Activated CD4-positive, alpha-beta T cell treated with anti-CD3 and anti-CD28 coated beads, Interleukin-2, amount 10 ng/mL, durations not matched to agents 7 days and 5 days (primary cell): ENCODE data around the gene SH3GL1. TPM values are rescaled to one million over a fixed set of nuclear protein-coding genes. Genes with fewer than 3 reads are reported as not detected.

ENCODE experiments used
- CTCF ChIA-PET: fragments of 350-600 bp; sonication (Branson Sonifier 250); formaldehyde crosslinking; loops from one replicate; lab custom pipeline; 2021; ENCODE audit warnings: antibody characterized with exemption; lab: Charles Lee
- POLR2A ChIA-PET: fragments of 350-600 bp; sonication (Branson Sonifier 250); formaldehyde crosslinking; loops from one replicate; lab custom pipeline; 2021; ENCODE audit warnings: antibody characterized with exemption; lab: Charles Lee
- DNase-seq: peaks from one replicate; pipeline ENCODE4 v3.0.0-alpha.2; 2020
- H3K27ac Mint-ChIP-seq: one replicate; pipeline ENCODE4 v1.8.0; 2021; ENCODE audit warnings: mild to moderate bottlenecking, moderate library complexity, mixed read lengths
- H3K27me3 Mint-ChIP-seq: one replicate; pipeline ENCODE4 v1.8.0; 2021; ENCODE audit warnings: mixed read lengths
- H3K36me3 Mint-ChIP-seq: one replicate; pipeline ENCODE4 v1.8.0; 2021; ENCODE audit warnings: low read depth, mixed read lengths
- H3K4me1 Mint-ChIP-seq: one replicate; pipeline ENCODE4 v1.8.0; 2021; ENCODE audit warnings: mixed read lengths
- H3K4me3 Mint-ChIP-seq: one replicate; pipeline ENCODE4 v1.8.0; 2021; ENCODE audit warnings: mild to moderate bottlenecking, moderate library complexity, mixed read lengths
- H3K9me3 Mint-ChIP-seq: one replicate; pipeline ENCODE4 v1.8.0; 2021; ENCODE audit warnings: mixed read lengths
- total RNA-seq, 2 experiments: library from RNA; stranded (reverse); gene quantifications; one replicate each; pipeline ENCODE4 v1.2.3, GENCODE V29; 2021

SH3GL1 gene
- total RNA-seq, 2 experiments from 2014 or later = 67.7 to 68.2 TPM

DNA sequence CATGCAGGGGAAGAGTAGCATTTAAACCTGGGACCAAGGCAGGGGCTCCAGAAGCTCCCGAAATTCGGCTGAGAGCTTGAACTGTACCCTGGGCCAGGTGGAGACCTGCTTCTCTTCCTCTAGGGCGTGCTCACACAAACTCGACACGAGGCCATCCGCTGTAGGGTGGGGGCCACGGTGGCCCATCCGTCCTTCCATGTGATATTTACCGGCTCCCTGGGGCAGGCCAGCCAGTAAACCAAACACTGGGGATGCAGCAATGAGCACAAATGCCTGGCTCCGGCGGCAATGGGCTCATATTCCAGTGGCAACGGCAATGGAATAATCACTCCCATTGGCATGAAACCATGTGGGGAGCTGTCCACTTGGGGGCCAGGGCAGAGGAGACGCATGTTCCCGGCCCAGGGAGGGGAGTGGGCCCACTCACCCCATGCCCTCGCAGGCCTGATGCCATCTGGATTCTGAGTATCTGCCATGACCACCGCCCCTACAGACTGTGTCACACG lies 10.8 kb downstream of the SH3GL1 start:
- ChIA-PET POLR2A (no interaction called here), CTCF (no interaction called here)
- Mint-ChIP-seq H3K9me3 (no peaks in the 10 kb centered on the region), H3K27ac (peak overlapping the region; percentile 78), H3K4me3 (no peak overlapping the region), H3K36me3 (peaks cover 19% of the 10 kb centered on the region), H3K27me3 (no peaks in the 10 kb centered on the region), H3K4me1 (peaks cover 48% of the 10 kb centered on the region)
- DNase-seq = no peak

DNA sequence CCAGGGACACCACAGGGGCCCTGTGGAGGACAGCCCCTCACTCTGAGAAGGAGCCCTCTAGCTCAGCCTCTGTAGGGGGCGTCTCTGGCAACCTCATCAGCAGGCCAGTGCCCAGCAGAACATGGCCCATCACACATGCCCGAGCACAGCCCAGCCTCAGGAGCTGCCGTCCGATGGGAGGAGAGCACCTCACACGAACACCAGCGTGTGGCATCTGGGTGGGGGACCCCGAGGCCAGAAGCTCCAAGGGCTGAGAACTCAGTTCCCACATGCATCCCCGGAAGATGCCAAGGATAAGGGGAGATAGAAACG lies 11.3 kb downstream of the SH3GL1 start:
- no peak overlapping the region for H3K4me3 Mint-ChIP-seq
- H3K27me3 Mint-ChIP-seq = no peaks in the 10 kb centered on the region
- POLR2A ChIA-PET = no interaction called here
- CTCF ChIA-PET = no interaction called here
- H3K4me1 Mint-ChIP-seq = peaks cover 43% of the 10 kb centered on the region
- H3K36me3 Mint-ChIP-seq = peaks cover 15% of the 10 kb centered on the region
- no peaks in the 10 kb centered on the region for H3K9me3 Mint-ChIP-seq
- no peak for DNase-seq
- no peak overlapping the region for H3K27ac Mint-ChIP-seq

DNA sequence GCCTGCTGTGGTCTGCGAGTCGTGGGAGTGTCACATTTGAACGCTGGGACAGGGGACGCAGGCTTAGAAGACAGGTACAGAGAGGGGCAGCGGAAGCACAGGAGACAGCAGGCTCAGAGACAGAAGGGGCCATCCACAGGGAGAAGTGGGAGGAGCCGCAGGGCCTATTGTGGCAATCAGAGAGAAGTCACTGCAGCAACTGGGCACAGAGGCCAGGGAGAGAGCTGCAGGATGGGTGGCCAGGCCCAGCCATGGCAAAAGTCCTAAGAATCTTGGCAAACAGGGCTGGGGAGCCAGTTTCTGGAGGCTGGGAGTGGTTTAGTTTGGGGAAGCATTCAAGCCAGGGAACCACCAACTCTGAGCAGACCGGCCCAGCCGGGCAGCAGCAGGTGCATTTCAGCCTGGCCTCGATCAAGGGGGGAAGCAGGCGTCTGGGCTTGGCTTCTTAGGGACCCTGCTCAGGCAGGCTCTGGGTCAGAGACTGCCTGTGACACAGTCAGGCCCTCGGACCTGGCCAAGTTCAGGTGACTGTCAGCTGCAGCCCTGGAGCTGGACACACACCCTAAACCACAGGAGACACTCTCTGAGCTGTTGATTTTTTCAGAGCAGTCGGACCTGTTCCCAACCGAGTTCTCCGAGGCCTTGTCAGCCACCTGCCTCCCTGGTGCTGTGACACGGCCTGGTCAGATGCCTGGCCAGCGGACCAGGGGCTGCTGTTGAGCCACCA lies 11.8 kb downstream of the SH3GL1 start:
- no peak for DNase-seq
- no peak overlapping the region for H3K27ac Mint-ChIP-seq
- no peak overlapping the region for H3K4me3 Mint-ChIP-seq
- no peaks in the 10 kb centered on the region for H3K27me3 Mint-ChIP-seq
- ChIA-PET POLR2A (no interaction called here), CTCF (interaction anchor here (1.3 to 1.9 kb wide), 2 partner anchors 12 to 23 kb away, joined by 4 to 9 read pairs; partner anchors contain the start of gene SH3GL1)
- H3K9me3 Mint-ChIP-seq = no peaks in the 10 kb centered on the region
- H3K4me1 Mint-ChIP-seq = peaks cover 45% of the 10 kb centered on the region
- H3K36me3 Mint-ChIP-seq = peaks cover 16% of the 10 kb centered on the region

DNA sequence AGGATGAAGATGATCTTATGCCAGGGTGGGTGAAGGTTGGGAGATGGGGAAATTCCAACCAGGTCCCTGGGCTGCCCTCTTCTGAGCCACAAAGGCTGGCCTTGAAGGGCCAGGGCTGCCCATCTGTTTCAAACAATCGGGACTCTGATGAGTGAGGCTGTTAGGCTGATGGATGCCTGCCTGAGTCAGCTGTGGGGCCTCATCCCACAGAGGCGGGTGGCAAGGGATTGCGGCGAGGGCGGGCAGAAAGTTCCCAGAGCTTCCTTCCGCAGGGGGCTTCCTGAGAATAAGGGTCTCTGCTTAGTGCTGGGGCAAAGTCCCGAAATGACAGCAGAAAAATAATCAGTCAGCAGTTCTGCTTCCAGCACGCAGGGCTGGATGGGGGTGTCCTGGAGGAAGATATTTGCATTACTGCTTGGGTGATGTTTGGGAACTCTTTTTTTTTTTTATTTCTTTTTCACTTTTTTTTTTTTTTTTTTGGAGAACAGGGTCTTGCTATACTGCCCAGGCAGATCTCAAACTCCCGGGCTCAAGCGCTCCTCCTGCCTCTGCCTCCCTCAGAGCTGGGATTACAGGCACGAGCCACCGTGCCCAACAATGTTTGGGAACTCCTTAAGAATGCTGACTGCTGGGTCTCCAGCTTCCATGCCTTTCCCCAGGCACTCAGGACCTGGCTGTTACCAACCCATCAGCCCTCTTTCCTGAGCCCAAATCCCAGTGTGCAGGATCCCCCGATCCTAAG lies 14.1 kb downstream of the SH3GL1 start:
- POLR2A ChIA-PET = no interaction called here
- Mint-ChIP-seq H3K4me3 (no peak overlapping the region), H3K36me3 (peaks cover 18% of the 10 kb centered on the region), H3K4me1 (peaks cover 42% of the 10 kb centered on the region), H3K27ac (no peak overlapping the region), H3K9me3 (no peaks in the 10 kb centered on the region), H3K27me3 (no peaks in the 10 kb centered on the region)
- CTCF ChIA-PET = interaction anchor here (0.6 to 2.1 kb wide), 3 partner anchors 14 to 326 kb away, joined by 3 to 9 read pairs (median 5); partner anchors contain the start of gene SH3GL1
- no peak for DNase-seq

GRCh38 chr19:4385291-4386040 lies 14.9 kb downstream of the SH3GL1 start:
- Mint-ChIP-seq H3K4me1 (peaks cover 42% of the 10 kb centered on the region), H3K9me3 (no peaks in the 10 kb centered on the region), H3K36me3 (peaks cover 15% of the 10 kb centered on the region), H3K27me3 (no peaks in the 10 kb centered on the region), H3K4me3 (no peak overlapping the region), H3K27ac (no peak overlapping the region)
- ChIA-PET POLR2A (no interaction called here), CTCF (interaction anchor here (0.6 to 2.1 kb wide), 6 partner anchors 8 to 247 kb away, joined by 3 to 9 read pairs (median 4); partner anchors contain the start of gene SH3GL1)
- no peak for DNase-seq

- peak; percentile 73 for DNase-seq
- POLR2A ChIA-PET = interaction anchor here (0.6 kb wide), 1 partner anchor 38 kb away, joined by 6 read pairs; no protein-coding TSS in a partner anchor
- Mint-ChIP-seq H3K27me3 (no peaks in the 10 kb centered on the region), H3K4me1 (peaks cover 71% of the 10 kb centered on the region), H3K27ac (peak overlapping the region; percentile 88), H3K9me3 (no peaks in the 10 kb centered on the region), H3K4me3 (peak overlapping the region; percentile 75), H3K36me3 (peaks cover 13% of the 10 kb centered on the region)
- CTCF ChIA-PET = interaction anchor here (1.1 to 5.6 kb wide), 2 partner anchors 13 to 20 kb away, joined by 3 to 27 read pairs; partner anchors contain the start of gene SH3GL1
These were observed 20.1 kb downstream of the SH3GL1 start for GRCh38 chr19:4380254-4380727.

- Mint-ChIP-seq H3K4me1 (peaks cover 74% of the 10 kb centered on the region), H3K27ac (peak overlapping the region; percentile 88), H3K36me3 (peaks cover 13% of the 10 kb centered on the region), H3K4me3 (peak overlapping the region; percentile 75), H3K27me3 (no peaks in the 10 kb centered on the region), H3K9me3 (no peaks in the 10 kb centered on the region)
- no peak for DNase-seq
- ChIA-PET POLR2A (interaction anchor here (0.6 kb wide), 1 partner anchor 39 kb away, joined by 6 read pairs; no protein-coding TSS in a partner anchor), CTCF (interaction anchor here (1.1 to 5.6 kb wide), 3 partner anchors 10 to 21 kb away, joined by 3 to 27 read pairs (median 4); partner anchors contain the start of gene SH3GL1)
These were observed 20.7 kb downstream of the SH3GL1 start for GRCh38 chr19:4379383-4380253.

- Mint-ChIP-seq H3K27ac (peak overlapping the region; percentile 88), H3K4me1 (peaks cover 78% of the 10 kb centered on the region), H3K36me3 (peaks cover 13% of the 10 kb centered on the region), H3K9me3 (no peaks in the 10 kb centered on the region), H3K4me3 (peak overlapping the region; percentile 75), H3K27me3 (no peaks in the 10 kb centered on the region)
- ChIA-PET CTCF (interaction anchor here (0.7 to 5.6 kb wide), 4 partner anchors 9 to 26 kb away, joined by 3 to 27 read pairs (median 14); partner anchors contain the start of gene SH3GL1), POLR2A (no interaction called here)
- no peak for DNase-seq
These were observed 21.5 kb downstream of the SH3GL1 start for GRCh38 chr19:4378886-4379285.

GRCh38 chr19:4376991-4377781 lies 23.2 kb downstream of the SH3GL1 start:
- peaks cover 8% of the 10 kb centered on the region for H3K36me3 Mint-ChIP-seq
- H3K27ac Mint-ChIP-seq = no peak overlapping the region
- peaks cover 79% of the 10 kb centered on the region for H3K4me1 Mint-ChIP-seq
- H3K27me3 Mint-ChIP-seq = no peaks in the 10 kb centered on the region
- no peak overlapping the region for H3K4me3 Mint-ChIP-seq
- DNase-seq = no peak
- no peaks in the 10 kb centered on the region for H3K9me3 Mint-ChIP-seq
- CTCF ChIA-PET = interaction anchor here (2.3 to 4.7 kb wide), 2 partner anchors 23 to 111 kb away, joined by 7 to 25 read pairs; partner anchors contain the start of gene SH3GL1
- POLR2A ChIA-PET = no interaction called here

- H3K36me3 Mint-ChIP-seq = peaks cover 8% of the 10 kb centered on the region
- H3K9me3 Mint-ChIP-seq = no peaks in the 10 kb centered on the region
- ChIA-PET POLR2A (no interaction called here), CTCF (interaction anchor here (2.3 to 4.7 kb wide), 2 partner anchors 24 to 110 kb away, joined by 7 to 25 read pairs; partner anchors contain the start of gene SH3GL1)
- H3K27ac Mint-ChIP-seq = peak overlapping the region; percentile 60
- no peak for DNase-seq
- peaks cover 80% of the 10 kb centered on the region for H3K4me1 Mint-ChIP-seq
- H3K27me3 Mint-ChIP-seq = no peaks in the 10 kb centered on the region
- no peak overlapping the region for H3K4me3 Mint-ChIP-seq
These were observed 23.7 kb downstream of the SH3GL1 start for GRCh38 chr19:4376671-4376990.
